Medulla oblongata (tissue), 1 donor: Measurements from ENCODE around the gene PPM1J.
A peak's percentile ranks its signal among the peaks of the same experiment; 100 is the strongest.

Source experiments
- DNase-seq: peaks from one replicate; pipeline ENCODE4 v3.0.0-alpha.2; 2015; ENCODE audit errors: extremely low spot score

Gene PPM1J

DNA sequence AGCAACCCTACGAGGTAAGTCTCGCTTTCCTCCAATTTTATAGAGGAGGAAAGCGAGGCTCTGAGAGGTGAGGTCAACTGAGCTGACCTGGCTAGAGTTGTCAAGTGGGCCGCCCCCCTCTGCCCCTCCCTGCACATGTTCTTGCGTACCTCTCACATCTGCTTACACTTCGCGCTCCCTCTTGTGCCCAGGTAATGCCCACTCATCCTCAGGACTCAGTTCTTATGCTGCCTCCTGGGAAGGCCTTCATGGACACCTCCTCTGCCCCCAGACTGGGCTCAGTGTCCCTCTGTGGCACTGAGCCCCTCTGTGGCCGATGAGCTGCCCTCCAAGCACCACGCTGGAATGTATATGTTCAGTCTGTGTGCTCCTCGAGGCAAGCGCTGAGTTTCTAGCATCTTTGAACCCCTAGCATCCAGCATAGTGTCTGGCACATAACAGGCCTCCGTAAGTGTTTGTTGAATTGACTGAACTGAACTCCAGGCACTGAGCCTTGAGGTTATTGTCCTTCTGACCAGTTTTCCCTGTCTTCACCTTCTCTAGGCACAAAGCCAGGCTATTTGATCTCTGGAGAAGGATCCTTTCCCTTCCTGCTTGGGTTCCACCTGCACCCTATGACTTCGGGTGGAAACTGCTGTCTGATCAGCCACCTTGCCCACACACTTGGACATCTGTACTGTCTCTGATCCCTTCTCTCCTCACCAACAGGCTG is 27.2 kb downstream of the PPM1J start:
- no peak for DNase-seq

GRCh38 chr1:112687361-112687760 is 27.8 kb downstream of the PPM1J start:
- DNase-seq: no peak

GRCh38 chr1:112686835-112687234 is 28.3 kb downstream of the PPM1J start:
- DNase-seq: no peak

GRCh38 chr1:112686417-112686816 is 28.7 kb downstream of the PPM1J start:
- no peak for DNase-seq

GRCh38 chr1:112685913-112686312 is 29.2 kb downstream of the PPM1J start:
- no peak for DNase-seq

- no peak for DNase-seq
These were observed 36.5 kb downstream of the PPM1J start for GRCh38 chr1:112678605-112679004.

GRCh38 chr1:112677501-112677900 is 37.6 kb downstream of the PPM1J start:
- no peak for DNase-seq

DNA sequence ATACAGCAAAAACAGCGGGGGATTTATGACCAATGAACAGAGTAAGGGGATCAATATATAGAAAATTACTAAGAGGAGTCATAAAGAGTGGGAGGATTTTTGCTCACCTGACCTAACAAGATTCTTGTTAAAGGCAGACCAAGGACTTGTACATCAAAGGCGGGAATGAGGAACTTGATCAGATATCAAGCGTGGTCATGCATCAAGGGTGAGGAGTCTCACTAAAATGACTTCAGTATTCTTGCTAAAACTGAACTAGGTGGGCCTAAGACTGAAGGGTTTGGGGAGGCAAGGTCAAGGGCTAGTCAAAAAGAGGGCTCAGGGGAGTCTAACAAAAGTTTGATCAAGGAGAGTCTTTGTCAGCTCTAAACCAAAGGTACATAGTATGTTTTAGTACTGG is 38.6 kb downstream of the PPM1J start:
- no peak for DNase-seq

- DNase-seq: peak; percentile 14
These were observed 39.3 kb downstream of the PPM1J start for GRCh38 chr1:112675728-112676381.

DNA sequence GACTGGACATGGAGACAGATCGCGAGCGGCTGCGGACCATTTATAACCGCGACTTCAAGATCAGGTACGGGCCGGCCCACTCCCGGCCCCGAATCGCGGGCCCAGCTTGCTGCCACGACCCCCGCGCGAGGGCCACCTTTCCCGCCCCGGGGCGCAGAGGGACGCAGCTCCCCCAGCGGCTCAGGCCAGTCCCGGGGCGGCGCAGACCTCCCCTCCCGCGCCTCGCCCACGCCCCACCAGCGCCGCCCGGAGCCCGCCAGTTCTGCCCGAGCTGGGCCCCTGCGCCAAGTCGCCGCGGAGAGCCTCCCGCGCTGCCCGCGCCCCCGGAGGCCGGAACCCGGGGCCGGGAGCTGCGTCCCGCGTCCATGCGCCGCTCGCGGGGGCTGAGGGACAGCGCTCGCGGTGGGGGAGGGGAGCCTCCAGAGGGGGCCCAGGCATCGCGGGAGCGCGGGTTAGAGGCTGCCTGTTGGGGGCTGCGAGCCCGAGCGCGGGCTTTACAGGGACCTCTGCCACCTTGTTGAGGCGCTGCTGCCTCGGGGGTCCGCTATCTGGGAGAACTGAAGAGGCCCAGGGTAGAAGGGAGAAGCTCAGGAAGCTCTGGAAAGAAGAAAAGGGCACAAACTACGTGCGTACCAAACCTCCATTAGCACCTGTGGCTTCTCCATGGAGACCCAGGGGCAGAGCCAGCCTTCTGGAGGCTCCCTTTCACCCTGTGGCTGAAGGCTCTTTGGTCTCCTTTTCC is 40.0 kb downstream of the PPM1J start:
- DNase-seq: peak; percentile 50

GRCh38 chr1:112674440-112674985 is 40.6 kb downstream of the PPM1J start, which contains the start of gene MOV10:
Gene MOV10 (plus strand): TSS chr1:112674659. CDS start chr1:112674913, 254 bp downstream.
- peak; percentile 53 for DNase-seq

GRCh38 chr1:112673592-112674439 is 41.3 kb downstream of the PPM1J start:
- peak; percentile 63 for DNase-seq

GRCh38 chr1:112672842-112673241 is 42.3 kb downstream of the PPM1J start:
- no peak for DNase-seq

GRCh38 chr1:112672009-112672408 is 43.1 kb downstream of the PPM1J start:
- DNase-seq: no peak

DNA sequence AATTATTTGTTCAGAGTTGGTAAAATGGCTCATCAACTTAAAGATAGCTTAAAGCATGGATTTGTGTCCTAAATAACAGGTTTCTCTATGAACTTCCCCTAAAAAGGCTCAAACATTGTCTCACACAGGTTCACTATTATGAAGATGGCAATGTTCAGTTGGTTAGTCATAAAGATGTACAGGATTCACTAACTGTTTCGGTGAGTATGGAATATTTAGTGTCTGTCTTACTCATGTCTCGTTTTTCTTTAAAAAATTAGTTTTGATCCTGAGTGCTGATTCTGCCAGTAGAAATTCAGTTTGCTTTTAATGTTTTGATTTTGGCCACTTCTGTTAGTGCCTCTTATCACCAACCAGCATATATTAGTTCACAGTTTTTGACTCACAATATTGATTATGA is 48.2 kb downstream of the PPM1J start:
- DNase-seq: no peak

GRCh38 chr1:112665857-112666256 is 49.3 kb downstream of the PPM1J start:
- DNase-seq: no peak
